ENCODE measurements around the gene TMEM9. TPM values are rescaled to one million over a fixed set of nuclear protein-coding genes. Genes with fewer than 3 reads are reported as not detected.

TMEM9 gene
- total and polyA plus RNA-seq, 2 of the 8 experiments (the other 6 are each of a cell fraction or from before 2014, with no cell fraction given), result 79.9 to 181 TPM

DNA sequence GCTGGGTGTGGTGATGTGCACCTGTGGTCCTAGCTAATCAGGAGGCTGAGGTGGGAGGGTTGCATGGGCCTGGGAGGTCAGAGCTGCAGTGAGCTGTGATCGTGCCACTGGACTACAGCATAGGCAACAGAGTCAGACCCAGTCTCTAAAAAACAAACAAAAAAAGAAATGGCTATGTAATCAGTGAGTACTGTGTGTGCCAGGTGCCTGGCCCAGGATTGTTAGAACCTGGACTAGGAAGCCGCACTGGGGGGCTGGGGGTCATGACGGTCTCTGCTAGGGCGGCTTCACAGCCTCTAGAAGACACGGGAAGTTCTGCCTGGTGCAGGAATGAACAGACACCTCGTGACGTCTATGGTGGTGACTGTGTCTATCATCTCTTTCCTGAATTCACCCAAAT lies 8.5 kb downstream of the TMEM9 start:
- Histone ChIP-seq H3K23me2 (ENCODE audit: low read depth, low read length) (no peaks in the 10 kb centered on the region), H3K27me3 (replicated peaks in 1 of 4; ENCODE audit: control insufficient read depth in 3 of 4, extremely low read depth in 1 of 4, insufficient read depth in 3 of 4, low read length in 3 of 4) (no peaks in the 10 kb centered on the region), H2AFZ (ENCODE audit: low read length) (no peak overlapping the region), H3K23ac (ENCODE audit: insufficient read length) (no peak overlapping the region), H3K14ac (ENCODE audit: insufficient read length) (no peak overlapping the region), H3K36me3 (ENCODE audit: control insufficient read depth in 2 of 4, insufficient read depth in 4 of 4, low read length in 3 of 4) (peaks cover 59 to 87% (median 85%) of the 10 kb centered on the region in 4 experiments), H3K27ac (ENCODE audit: low read depth, low read length) (no peak overlapping the region), H2BK15ac (ENCODE audit: low read length) (no peak overlapping the region), H3K79me1 (ENCODE audit: low read depth, low read length) (no peaks in the 10 kb centered on the region), H2BK5ac (ENCODE audit: low read depth, low read length) (no peak overlapping the region), H3K18ac (ENCODE audit: extremely low read depth, low read length) (no peak overlapping the region), H3K79me2 (ENCODE audit: control insufficient read depth in 1 of 2, insufficient read depth in 2 of 2, low read length in 2 of 2) (no peaks in the 10 kb centered on the region), H2AK5ac (ENCODE audit: low read depth, low read length) (no peak overlapping the region), H4K8ac (ENCODE audit: extremely low read depth, insufficient read depth, low read length) (no peak overlapping the region), H3K9ac (replicated peaks in 1 of 4; ENCODE audit: extremely low read depth in 1 of 4, low read depth in 3 of 4, low read length in 3 of 4) (no peak overlapping the region), H2BK20ac (ENCODE audit: low read length) (no peak overlapping the region), H4K5ac (ENCODE audit: insufficient read length, low read depth, low read length) (no peak overlapping the region), H4K91ac (replicated peaks; ENCODE audit: insufficient read length, low read length) (no peak overlapping the region), H3K4me1 (replicated peaks in 1 of 4; ENCODE audit: control insufficient read depth in 3 of 4, insufficient read depth in 4 of 4, low read length in 3 of 4) (no peaks in the 10 kb centered on the region), H3K4ac (replicated peaks; ENCODE audit: insufficient read length, low read depth, low read length) (no peak overlapping the region), H3K9me3 (ENCODE audit: insufficient read depth in 2 of 2, low read depth in 1 of 2, low read length in 1 of 2) (no peaks in the 10 kb centered on the region), H4K20me1 (replicated peaks in 1 of 2; ENCODE audit: control insufficient read depth in 1 of 2, insufficient read depth in 2 of 2, low read length in 2 of 2) (peaks cover 12 to 18% of the 10 kb centered on the region in 2 experiments), H2BK120ac (replicated peaks; ENCODE audit: low read depth, low read length) (no peak overlapping the region), H3K56ac (replicated peaks; ENCODE audit: insufficient read length, low read depth, low read length) (no peak overlapping the region), H3K4me2 (ENCODE audit: insufficient read depth in 1 of 2, low read depth in 2 of 2, low read length in 2 of 2) (no peak overlapping the region), H3K4me3 (ENCODE audit: extremely low read depth in 1 of 4, insufficient read depth in 2 of 4, low read depth in 3 of 4, low read length in 4 of 4) (no peak overlapping the region), H2BK12ac (ENCODE audit: low read depth, low read length) (no peak overlapping the region)
- FAIRE-seq (no peak), DNase-seq (ENCODE audit: low read depth in 1 of 2, low spot score in 2 of 2) (no peak)
- ChIA-PET CTCF (ENCODE audit: partially characterized antibody) (interaction anchor here (1.0 to 3.4 kb wide), 6 partner anchors 12 to 167 kb away, joined by 3 to 14 read pairs (median 4); no protein-coding TSS in a partner anchor), POLR2A (ENCODE audit: partially characterized antibody) (interaction anchor here (1.2 to 2.1 kb wide), 3 partner anchors 9 to 23 kb away, joined by 4 to 5 read pairs (median 4); no protein-coding TSS in a partner anchor)
- WGBS, 2 experiments (ENCODE audit: extremely low coverage in 1 of 2, insufficient coverage in 1 of 2, insufficient read length in 1 of 2, insufficient replicate concordance in 2 of 2, low coverage in 1 of 2, low lambda C conversion rate in 2 of 2, missing lambda C conversion rate in 1 of 2), result 93% methylated on average over 7 of the region's 7 CpGs; no CpG with 5 or more reads in 1 of the 2 experiments
- TF ChIP-seq, protein P1, sequence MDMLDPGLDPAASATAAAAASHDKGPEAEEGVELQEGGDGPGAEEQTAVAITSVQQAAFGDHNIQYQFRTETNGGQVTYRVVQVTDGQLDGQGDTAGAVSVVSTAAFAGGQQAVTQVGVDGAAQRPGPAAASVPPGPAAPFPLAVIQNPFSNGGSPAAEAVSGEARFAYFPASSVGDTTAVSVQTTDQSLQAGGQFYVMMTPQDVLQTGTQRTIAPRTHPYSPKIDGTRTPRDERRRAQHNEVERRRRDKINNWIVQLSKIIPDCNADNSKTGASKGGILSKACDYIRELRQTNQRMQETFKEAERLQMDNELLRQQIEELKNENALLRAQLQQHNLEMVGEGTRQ (IDR thresholded peaks at IDR 0.05; ENCODE audit: low read length), result no peak
- TF ChIP-seq SP1 (IDR thresholded peaks at IDR 0.05; ENCODE audit: low read depth, low read length), result no peak
- TF ChIP-seq GTF2F1 (IDR thresholded peaks at IDR 0.05; ENCODE audit: borderline replicate concordance, low read depth, low read length), result no peak
- no peak for TF ChIP-seq SRF (IDR thresholded peaks at IDR 0.05; ENCODE audit: low read depth, low read length)
- no peak for TF ChIP-seq BCL11A (IDR thresholded peaks at IDR 0.05; ENCODE audit: low read depth in 2 of 2, low read length in 2 of 2)
- TF ChIP-seq SUZ12 (IDR thresholded peaks at IDR 0.05; ENCODE audit: low read length), result no peak
- TF ChIP-seq EP300 (IDR thresholded peaks at IDR 0.05; ENCODE audit: borderline replicate concordance in 1 of 2, low read depth in 2 of 2, low read length in 2 of 2), result no peak
